ENCODE results near the gene IL1RAP.
"Not testable (repeated sequence)": the region's sequence is repeated elsewhere in the genome, so short reads cannot be mapped to it uniquely, and the experiment has no call there.

IL1RAP gene

GRCh38 chr3:190676481-190676880 lies 162.6 kb downstream of the IL1RAP start:
- DNase-seq = no peak

- no peak for DNase-seq
These were observed 163.1 kb downstream of the IL1RAP start for GRCh38 chr3:190677001-190677400.

- not testable (repeated sequence) for DNase-seq
These were observed 164.0 kb downstream of the IL1RAP start for GRCh38 chr3:190677868-190678267.

- no peak for DNase-seq
These were observed 166.8 kb downstream of the IL1RAP start for GRCh38 chr3:190680691-190681090.

GRCh38 chr3:190684776-190685175 lies 170.9 kb downstream of the IL1RAP start:
- no peak for DNase-seq

- DNase-seq = no peak
These were observed 172.1 kb downstream of the IL1RAP start for GRCh38 chr3:190686011-190686410.

GRCh38 chr3:190690246-190690645 lies 176.4 kb downstream of the IL1RAP start:
- DNase-seq = no peak

GRCh38 chr3:190692256-190692655 lies 178.4 kb downstream of the IL1RAP start:
- DNase-seq = no peak

- DNase-seq = no peak
These were observed 180.6 kb downstream of the IL1RAP start for GRCh38 chr3:190694335-190695001.

- no peak for DNase-seq
These were observed 181.3 kb downstream of the IL1RAP start for GRCh38 chr3:190695225-190695624.

- DNase-seq = no peak
These were observed 182.1 kb downstream of the IL1RAP start for GRCh38 chr3:190695994-190696393.

GRCh38 chr3:190696777-190697501 lies 183.1 kb downstream of the IL1RAP start:
- DNase-seq = no peak

- no peak for DNase-seq
These were observed 183.6 kb downstream of the IL1RAP start for GRCh38 chr3:190697502-190697830.

- no peak for DNase-seq
These were observed 184.0 kb downstream of the IL1RAP start for GRCh38 chr3:190697901-190698300.

GRCh38 chr3:190699776-190700175 lies 185.9 kb downstream of the IL1RAP start:
- DNase-seq = no peak

GRCh38 chr3:190701096-190701532 lies 187.2 kb downstream of the IL1RAP start:
- no peak for DNase-seq

- DNase-seq = no peak
These were observed 192.7 kb downstream of the IL1RAP start for GRCh38 chr3:190706582-190706981.
